A549 (cell line): Measurements from ENCODE around the gene WNT7B.

Experiments used
- BHLHE40 ChIP-seq: IDR thresholded peaks from 2 replicates; pipeline ENCODE4 v1.6.1; 2012; ENCODE audit warnings: low read depth, low read length, inconsistent platforms
- HMGXB4 ChIP-seq: fragments of 250-450 bp; sonication (Bioruptor Pico); IDR thresholded peaks from 2 replicates; pipeline ENCODE4 v1.5.0; 2021; ENCODE audit warnings: mild to moderate bottlenecking, moderate library complexity, borderline replicate concordance
- JUNB ChIP-seq: fragments of >200 bp; sonication (Bioruptor Twin); formaldehyde crosslinking; IDR thresholded peaks from 2 replicates; pipeline ENCODE4 v1.6.1; 2016
- MYC ChIP-seq: IDR thresholded peaks from 2 replicates; pipeline ENCODE4 v1.6.1; 2012; ENCODE audit warnings: mild to moderate bottlenecking, inconsistent platforms, low read length, improper control_type of control experiment, borderline replicate concordance
- PHF8 ChIP-seq: fragments of 200-600 bp; sonication (generic); IDR thresholded peaks from 2 replicates; pipeline ENCODE4 v1.6.1; 2016; ENCODE audit warnings: low read depth, mild to moderate bottlenecking, antibody characterized with exemption, moderate library complexity, borderline replicate concordance
- POLR2A ChIP-seq: IDR thresholded peaks from 2 replicates; pipeline ENCODE4 v1.6.1; 2012; ENCODE audit warnings: mild to moderate bottlenecking, low read length
- RAD21 ChIP-seq, 2 experiments: fragments of >200 bp in 1 of 2; sonication (Bioruptor Twin) in 1 of 2; formaldehyde crosslinking in 1 of 2; IDR thresholded peaks in 1 of 2; conservative IDR thresholded peaks in 1 of 2; 2 replicates in 1 of 2; 3 replicates in 1 of 2; pipeline ENCODE4 v1.6.1; 2012 to 2018; ENCODE audit warnings: inconsistent platforms in 1 of 2
- RFX5 ChIP-seq: fragments of 450-650 bp; IDR thresholded peaks from 2 replicates; pipeline ENCODE4 v1.7.1; 2014; ENCODE audit warnings: antibody characterized with exemption, mild to moderate bottlenecking, moderate library complexity
- TF ChIP-seq, protein P1 (sequence below): fragments of >200 bp; sonication (Bioruptor Twin); formaldehyde crosslinking; IDR thresholded peaks from 3 replicates; pipeline ENCODE4 v1.5.1; 2016
- TF ChIP-seq, protein P2 (sequence below): IDR thresholded peaks from 2 replicates; pipeline ENCODE4 v1.6.1; 2012

GRCh38 chr22:45891471-45891995 lies 85.4 kb downstream of the WNT7B start:
- TF ChIP-seq POLR2A (no peak), HMGXB4 (no peak), RAD21 (conservative IDR thresholded peaks at IDR 0.05 in 1 of 2, IDR thresholded peaks at IDR 0.05 in 1 of 2) (no peak), JUNB (no peak), RFX5 (no peak), MYC (no peak), PHF8 (no peak), BHLHE40 (no peak)
- TF ChIP-seq, protein P1, sequence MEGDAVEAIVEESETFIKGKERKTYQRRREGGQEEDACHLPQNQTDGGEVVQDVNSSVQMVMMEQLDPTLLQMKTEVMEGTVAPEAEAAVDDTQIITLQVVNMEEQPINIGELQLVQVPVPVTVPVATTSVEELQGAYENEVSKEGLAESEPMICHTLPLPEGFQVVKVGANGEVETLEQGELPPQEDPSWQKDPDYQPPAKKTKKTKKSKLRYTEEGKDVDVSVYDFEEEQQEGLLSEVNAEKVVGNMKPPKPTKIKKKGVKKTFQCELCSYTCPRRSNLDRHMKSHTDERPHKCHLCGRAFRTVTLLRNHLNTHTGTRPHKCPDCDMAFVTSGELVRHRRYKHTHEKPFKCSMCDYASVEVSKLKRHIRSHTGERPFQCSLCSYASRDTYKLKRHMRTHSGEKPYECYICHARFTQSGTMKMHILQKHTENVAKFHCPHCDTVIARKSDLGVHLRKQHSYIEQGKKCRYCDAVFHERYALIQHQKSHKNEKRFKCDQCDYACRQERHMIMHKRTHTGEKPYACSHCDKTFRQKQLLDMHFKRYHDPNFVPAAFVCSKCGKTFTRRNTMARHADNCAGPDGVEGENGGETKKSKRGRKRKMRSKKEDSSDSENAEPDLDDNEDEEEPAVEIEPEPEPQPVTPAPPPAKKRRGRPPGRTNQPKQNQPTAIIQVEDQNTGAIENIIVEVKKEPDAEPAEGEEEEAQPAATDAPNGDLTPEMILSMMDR = no peak
- TF ChIP-seq, protein P2, sequence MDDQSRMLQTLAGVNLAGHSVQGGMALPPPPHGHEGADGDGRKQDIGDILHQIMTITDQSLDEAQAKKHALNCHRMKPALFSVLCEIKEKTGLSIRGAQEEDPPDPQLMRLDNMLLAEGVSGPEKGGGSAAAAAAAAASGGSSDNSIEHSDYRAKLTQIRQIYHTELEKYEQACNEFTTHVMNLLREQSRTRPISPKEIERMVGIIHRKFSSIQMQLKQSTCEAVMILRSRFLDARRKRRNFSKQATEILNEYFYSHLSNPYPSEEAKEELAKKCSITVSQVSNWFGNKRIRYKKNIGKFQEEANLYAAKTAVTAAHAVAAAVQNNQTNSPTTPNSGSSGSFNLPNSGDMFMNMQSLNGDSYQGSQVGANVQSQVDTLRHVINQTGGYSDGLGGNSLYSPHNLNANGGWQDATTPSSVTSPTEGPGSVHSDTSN = no peak
